GM21786 (cell line): Measurements from ENCODE around the gene NCAPH2.

Source experiments
- ATAC-seq: cut with Tn5 transposase; IDR thresholded peaks from one replicate; pipeline ENCODE4 v1.9.1; 2021; ENCODE audit not compliant: unreplicated experiment

Gene NCAPH2

GRCh38 chr22:50489363-50490243, 18.4 kb upstream of the NCAPH2 start:
- no peak for ATAC-seq

- ATAC-seq, result no peak
These were observed 17.3 kb upstream of the NCAPH2 start for GRCh38 chr22:50490531-50491308.

DNA sequence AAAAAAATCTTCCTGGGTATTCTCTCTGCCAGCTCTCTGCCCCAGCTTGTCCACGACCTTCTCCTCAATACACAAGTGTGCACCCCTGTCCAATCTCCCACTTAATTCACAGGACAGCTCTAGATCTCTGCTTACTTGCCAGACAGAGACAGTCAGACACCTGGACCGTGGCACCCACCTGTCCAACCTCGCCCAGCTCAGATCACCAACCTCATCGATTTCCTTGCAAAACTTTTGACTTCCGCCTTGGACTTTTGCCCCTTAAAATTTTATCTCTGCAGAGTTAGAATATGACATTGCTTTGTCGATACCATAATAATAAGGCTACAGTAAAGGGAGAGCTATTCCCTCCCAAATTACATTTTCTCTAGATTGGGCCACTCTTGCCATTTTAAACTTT, 10.9 kb upstream of the NCAPH2 start:
- no peak for ATAC-seq

GRCh38 chr22:50498322-50498890, 9.6 kb upstream of the NCAPH2 start:
- ATAC-seq, result no peak

- ATAC-seq, result no peak
These were observed 7.6 kb upstream of the NCAPH2 start for GRCh38 chr22:50500452-50500851.

GRCh38 chr22:50502096-50502495, 5.9 kb upstream of the NCAPH2 start:
- no peak for ATAC-seq

DNA sequence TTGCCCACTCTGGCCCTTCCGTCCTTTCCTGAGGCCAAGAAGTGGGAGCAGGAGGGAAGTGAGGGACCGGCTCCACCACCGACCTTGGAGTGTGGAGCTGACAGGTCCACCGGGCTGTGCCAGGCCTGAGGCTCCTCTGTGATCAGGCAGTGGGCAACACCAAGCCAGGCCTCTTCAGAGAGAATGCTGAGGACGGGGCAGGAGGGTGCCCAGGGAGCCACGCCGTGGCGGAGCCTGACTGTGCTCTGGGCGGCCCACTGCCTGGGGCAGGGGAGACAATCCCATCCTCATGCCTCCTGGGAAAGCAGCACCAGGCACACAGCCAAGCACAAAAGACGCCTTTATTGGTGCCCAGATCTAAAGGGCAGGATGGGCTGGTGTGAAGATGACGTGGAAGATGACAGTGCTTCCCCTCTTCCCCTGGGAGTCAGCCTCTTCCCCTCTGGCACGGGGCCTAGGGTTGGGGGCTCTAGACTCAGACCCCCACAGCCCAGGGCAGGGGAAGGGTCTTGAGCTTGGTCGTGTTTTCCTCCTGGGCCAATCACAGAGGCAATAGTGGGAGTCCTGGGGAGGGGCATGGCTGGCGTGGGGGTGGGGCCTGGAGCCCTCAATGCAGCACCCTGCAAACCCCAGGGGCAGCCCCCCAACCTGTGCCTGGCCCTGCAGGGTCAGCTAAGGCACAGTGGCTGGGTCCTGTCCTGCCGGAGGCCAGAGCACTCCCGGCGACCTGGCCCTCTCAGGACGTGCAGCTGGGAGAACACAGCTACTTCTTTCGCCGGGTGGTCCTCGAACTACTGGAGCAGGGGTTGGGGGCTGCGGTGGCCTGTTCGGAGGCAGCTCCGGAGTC, 5.2 kb upstream of the NCAPH2 start:
- ATAC-seq, result no peak

GRCh38 chr22:50503475-50504145, 4.4 kb upstream of the NCAPH2 start:
- no peak for ATAC-seq

GRCh38 chr22:50504369-50505211, 3.4 kb upstream of the NCAPH2 start:
- no peak for ATAC-seq

- ATAC-seq, result no peak
These were observed 2.7 kb upstream of the NCAPH2 start for GRCh38 chr22:50505276-50505775.

DNA sequence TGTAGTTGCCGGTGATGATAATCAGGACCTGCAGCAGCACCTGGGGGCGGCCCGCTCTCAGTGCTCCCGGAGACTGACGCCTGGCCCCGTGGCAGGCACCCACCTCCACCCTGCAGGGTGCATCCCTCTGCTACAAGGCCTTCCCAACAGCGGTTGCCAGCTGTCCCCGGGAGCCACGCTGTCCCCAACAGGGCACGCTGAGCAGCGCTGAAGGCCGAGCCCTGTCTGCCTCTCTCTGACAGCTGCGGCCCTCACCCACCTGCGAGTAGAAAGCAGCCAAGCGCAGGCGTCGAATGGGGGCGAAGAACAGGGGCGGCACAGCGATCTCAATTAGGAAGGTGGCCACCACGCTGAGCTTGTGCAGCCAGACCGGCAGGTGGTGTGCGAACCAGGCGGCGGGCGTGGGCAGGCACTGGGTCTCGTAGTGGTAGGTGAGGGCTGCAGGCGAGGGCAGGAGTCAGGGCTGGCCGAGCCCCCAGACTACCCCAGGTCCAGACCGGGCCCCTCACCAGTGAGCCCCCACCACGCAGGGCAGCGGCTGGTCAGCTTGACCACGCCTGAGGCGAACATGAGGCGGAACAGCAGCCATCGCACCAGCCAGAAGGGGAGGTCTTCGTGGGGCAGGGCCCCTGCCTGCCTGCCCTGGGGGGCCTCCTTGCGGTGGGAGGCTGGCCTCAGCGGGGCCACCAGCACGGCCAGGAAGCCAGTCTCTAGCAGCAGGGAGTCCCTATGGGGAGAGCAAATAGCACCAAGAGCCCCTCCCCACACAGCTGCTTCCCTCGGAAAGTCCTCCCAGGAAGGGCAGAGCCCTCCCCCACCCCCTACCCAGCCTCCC, 2.0 kb upstream of the NCAPH2 start:
- no peak for ATAC-seq

- no peak for ATAC-seq
These were observed 1.2 kb upstream of the NCAPH2 start for GRCh38 chr22:50506611-50507420.

DNA sequence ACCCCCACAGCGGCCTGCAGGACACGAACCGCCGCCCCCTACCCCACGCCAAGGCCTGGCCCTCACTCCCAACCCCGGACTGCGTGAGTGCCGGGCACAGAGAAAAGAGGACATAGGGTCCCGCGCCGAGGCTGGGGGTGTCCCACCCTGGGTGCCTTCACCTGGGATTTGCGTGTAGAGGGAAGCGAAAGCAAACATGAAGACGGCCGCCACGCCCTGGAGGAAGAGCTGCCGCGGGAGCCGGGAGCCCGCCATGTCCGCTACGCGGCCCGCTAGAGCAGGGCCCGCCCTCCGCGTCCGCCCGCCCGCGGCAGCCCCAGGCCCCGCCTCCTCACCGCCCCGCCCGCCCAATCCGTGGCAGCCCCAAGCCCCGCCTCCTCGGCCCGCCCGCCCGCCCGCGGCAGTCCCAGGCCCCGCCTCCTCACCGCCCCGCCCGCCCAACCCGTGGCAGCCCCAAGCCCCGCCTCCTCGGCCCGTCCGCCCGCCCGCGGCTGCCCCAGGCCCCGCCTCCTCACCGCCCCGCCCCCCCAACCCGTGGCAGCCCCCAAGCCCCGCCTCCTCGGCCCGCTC, 518 bp upstream of the NCAPH2 start, which contains the start of gene LMF2:
TSS of gene LMF2 (minus strand) at position 282 of the 570 bp plus-strand sequence. CDS start at position 255, 27 bp downstream.
- peak; percentile 45 for ATAC-seq

DNA sequence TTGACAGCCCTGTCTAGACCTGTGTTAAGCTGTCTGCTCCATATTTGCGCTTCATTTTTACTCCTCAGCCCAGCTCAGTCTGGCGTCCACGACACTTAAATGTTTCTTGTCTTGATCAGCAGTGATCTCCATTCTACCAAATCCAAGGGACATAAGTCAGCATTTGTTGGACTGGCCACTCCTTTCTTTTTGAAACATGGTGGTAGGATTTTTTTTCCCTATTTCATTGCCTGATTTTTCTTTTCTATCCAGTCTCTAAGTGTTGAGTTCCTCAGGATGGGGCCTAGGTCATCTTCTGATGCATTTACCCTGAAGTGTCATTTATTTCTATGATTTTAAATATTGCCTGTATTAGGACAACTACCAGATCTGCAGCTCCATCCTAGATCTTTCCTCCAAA, 873 bp downstream of the NCAPH2 start:
- ATAC-seq, result no peak

GRCh38 chr22:50513175-50513574, 5.2 kb downstream of the NCAPH2 start:
- ATAC-seq, result no peak

DNA sequence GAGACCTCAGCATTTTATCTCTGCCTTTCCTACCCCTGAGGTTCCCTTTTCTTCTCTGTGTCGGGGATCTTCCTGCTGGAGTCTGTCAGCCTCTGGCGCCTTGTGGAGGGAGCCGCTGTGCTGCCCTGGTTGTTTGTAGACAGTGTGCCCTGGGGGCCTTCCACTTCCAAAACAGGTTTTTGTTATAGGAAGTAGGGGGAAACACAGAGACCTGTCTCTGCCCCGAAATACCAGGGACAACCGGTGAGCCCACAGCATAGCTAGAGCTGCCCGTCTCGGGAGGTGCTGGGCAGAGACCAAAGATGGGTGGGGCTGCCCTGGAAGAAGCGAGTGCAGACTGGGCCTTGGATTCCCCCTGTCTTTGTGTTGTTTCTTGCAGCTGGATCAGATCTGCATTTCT, 8.0 kb downstream of the NCAPH2 start:
- ATAC-seq, result no peak

- ATAC-seq, result no peak
These were observed 8.9 kb downstream of the NCAPH2 start for GRCh38 chr22:50516891-50517290.
